ENCODE results near the gene EGFR.

- TF ChIP-seq CTCF (IDR thresholded peaks at IDR 0.05; ENCODE audit: poor library complexity, severe bottlenecking) (no peak), SMC3 (conservative IDR thresholded peaks at IDR 0.05; ENCODE audit: poor library complexity) (no peak), EP300 (conservative IDR thresholded peaks at IDR 0.05; ENCODE audit: poor library complexity, severe bottlenecking) (no peak), REST (IDR thresholded peaks at IDR 0.05; ENCODE audit: borderline replicate concordance) (no peak), MXI1 (conservative IDR thresholded peaks at IDR 0.05; ENCODE audit: poor library complexity, severe bottlenecking) (no peak), POLR2AphosphoS5 (IDR thresholded peaks at IDR 0.05) (no peak), EZH2 (IDR thresholded peaks at IDR 0.05; ENCODE audit: borderline replicate concordance, insufficient read depth, low read length, poor library complexity, severe bottlenecking) (no peak)
These were observed 52.0 kb downstream of the EGFR start for GRCh38 chr7:55070854-55071253.

Measured in neural cell (in vitro differentiated cells).